ENCODE measurements around the gene PRG3. TPM values are rescaled to one million over a fixed set of nuclear protein-coding genes. Genes with fewer than 3 reads are reported as not detected.

Gene PRG3
- total RNA-seq, 1 donor from 2014 or later: not detected

DNA sequence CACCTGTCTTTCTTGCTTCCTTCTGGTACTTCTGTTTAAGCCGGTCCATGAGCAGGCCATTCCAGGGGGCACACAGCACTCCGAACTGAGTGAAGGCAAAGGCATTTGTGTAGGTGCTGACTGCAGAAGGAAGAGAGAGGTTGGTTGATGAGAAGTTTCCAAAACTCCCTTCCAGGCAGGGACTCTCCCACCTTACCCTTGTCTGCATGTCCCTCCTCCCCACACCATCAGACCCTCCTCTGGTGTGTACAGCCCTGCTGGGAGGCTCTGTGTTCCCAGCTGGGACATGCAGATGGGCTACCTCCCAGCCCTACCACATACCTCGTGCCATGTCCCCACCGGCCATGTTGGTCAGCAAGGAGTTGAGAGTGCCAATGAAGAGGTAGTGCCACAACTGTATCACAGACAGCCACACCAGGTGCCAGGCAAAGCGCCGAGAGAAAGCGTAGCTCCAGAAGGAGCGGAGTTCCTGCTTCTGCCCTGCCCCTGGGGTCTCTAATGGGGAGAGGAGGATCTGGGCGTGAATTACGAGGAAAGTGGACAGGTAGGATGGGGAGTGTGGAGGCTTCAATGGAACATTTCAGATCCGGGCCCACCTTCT lies 33.8 kb upstream of the PRG3 start:
- H3K4me3 ChIP-seq: no peak overlapping the region

DNA sequence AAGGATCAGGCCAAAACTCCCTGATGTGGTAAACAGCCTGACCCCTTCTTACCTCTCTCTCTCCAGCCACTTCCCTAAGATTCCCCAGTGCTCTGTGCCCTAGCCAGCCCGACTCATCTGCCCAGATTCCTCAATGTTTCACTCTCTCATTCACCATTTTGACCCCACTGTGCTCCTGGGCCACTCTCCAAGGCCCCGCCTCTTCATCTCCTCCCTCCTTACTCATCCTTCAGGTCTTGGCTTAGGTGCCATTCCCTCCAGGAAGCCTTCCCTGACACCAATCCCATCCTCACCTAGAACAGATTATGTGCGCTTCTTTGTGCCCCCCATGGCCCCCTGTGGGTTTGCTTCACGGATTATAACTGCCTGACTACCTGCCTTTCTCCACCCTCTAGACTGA lies 32.7 kb upstream of the PRG3 start:
- intact Hi-C loops (cut with DNase I): no loop called here
- Histone ChIP-seq H3K4me1 (no peaks in the 10 kb centered on the region), H3K9me3 (no peaks in the 10 kb centered on the region), H3K27me3 (no peaks in the 10 kb centered on the region), H3K36me3 (peaks cover 80 to 97% of the 10 kb centered on the region in 2 donors), H3K4me3 (no peak overlapping the region), H3K27ac (no peak overlapping the region)
- TF ChIP-seq, protein P1, sequence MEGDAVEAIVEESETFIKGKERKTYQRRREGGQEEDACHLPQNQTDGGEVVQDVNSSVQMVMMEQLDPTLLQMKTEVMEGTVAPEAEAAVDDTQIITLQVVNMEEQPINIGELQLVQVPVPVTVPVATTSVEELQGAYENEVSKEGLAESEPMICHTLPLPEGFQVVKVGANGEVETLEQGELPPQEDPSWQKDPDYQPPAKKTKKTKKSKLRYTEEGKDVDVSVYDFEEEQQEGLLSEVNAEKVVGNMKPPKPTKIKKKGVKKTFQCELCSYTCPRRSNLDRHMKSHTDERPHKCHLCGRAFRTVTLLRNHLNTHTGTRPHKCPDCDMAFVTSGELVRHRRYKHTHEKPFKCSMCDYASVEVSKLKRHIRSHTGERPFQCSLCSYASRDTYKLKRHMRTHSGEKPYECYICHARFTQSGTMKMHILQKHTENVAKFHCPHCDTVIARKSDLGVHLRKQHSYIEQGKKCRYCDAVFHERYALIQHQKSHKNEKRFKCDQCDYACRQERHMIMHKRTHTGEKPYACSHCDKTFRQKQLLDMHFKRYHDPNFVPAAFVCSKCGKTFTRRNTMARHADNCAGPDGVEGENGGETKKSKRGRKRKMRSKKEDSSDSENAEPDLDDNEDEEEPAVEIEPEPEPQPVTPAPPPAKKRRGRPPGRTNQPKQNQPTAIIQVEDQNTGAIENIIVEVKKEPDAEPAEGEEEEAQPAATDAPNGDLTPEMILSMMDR (IDR thresholded peaks at IDR 0.05): no peak
- no peak for DNase-seq (ENCODE audit: low spot score in 2 of 2)

More for the DNA sequence above, 33.8 kb upstream of the PRG3 start:
- DNase-seq (ENCODE audit: low spot score in 2 of 2): no peak
- Histone ChIP-seq H3K36me3 (peaks cover 71 to 94% of the 10 kb centered on the region in 2 donors), H3K27ac (no peak overlapping the region), H3K4me1 (no peaks in the 10 kb centered on the region), H3K27me3 (no peaks in the 10 kb centered on the region), H3K9me3 (no peaks in the 10 kb centered on the region)
- TF ChIP-seq, protein P1 (IDR thresholded peaks at IDR 0.05): no peak
- intact Hi-C loops (cut with DNase I): no loop called here

- no peak overlapping the region for H3K4me3 ChIP-seq
- no peak overlapping the region for H3K27ac ChIP-seq
- no peaks in the 10 kb centered on the region for H3K27me3 ChIP-seq
- no peak for DNase-seq (ENCODE audit: low spot score in 2 of 2)
- peaks cover 0 to 3% of the 10 kb centered on the region in 2 donors for H3K4me1 ChIP-seq
- intact Hi-C loops (cut with DNase I): no loop called here
- no peaks in the 10 kb centered on the region for H3K9me3 ChIP-seq
- peaks cover 67 to 88% of the 10 kb centered on the region in 2 donors for H3K36me3 ChIP-seq
- TF ChIP-seq, protein P1 (IDR thresholded peaks at IDR 0.05): no peak
Measured at GRCh38 chr11:57410287-57410686, 29.3 kb upstream of the PRG3 start.

GRCh38 chr11:57409321-57410100 lies 28.6 kb upstream of the PRG3 start:
- Histone ChIP-seq H3K4me1 (peaks cover 0 to 3% of the 10 kb centered on the region in 2 donors), H3K36me3 (peaks cover 60 to 80% of the 10 kb centered on the region in 2 donors), H3K9me3 (no peaks in the 10 kb centered on the region), H3K27ac (no peak overlapping the region), H3K27me3 (no peaks in the 10 kb centered on the region), H3K4me3 (no peak overlapping the region)
- no peak for DNase-seq (ENCODE audit: low spot score in 2 of 2)
- intact Hi-C loops (cut with DNase I): no loop called here
- TF ChIP-seq, protein P1 (IDR thresholded peaks at IDR 0.05): no peak

GRCh38 chr11:57408771-57409170 lies 27.8 kb upstream of the PRG3 start:
- peaks cover 52 to 73% of the 10 kb centered on the region in 2 donors for H3K36me3 ChIP-seq
- intact Hi-C loops (cut with DNase I): no loop called here
- TF ChIP-seq, protein P1 (IDR thresholded peaks at IDR 0.05): no peak
- no peak overlapping the region for H3K4me3 ChIP-seq
- no peak for DNase-seq (ENCODE audit: low spot score in 2 of 2)
- no peak overlapping the region for H3K27ac ChIP-seq
- no peaks in the 10 kb centered on the region for H3K27me3 ChIP-seq
- H3K4me1 ChIP-seq: peaks cover 0 to 3% of the 10 kb centered on the region in 2 donors
- no peaks in the 10 kb centered on the region for H3K9me3 ChIP-seq
